NB4 (cell line): ENCODE results near the gene MT1M.

Experiments used
- CTCF ChIP-seq: IDR thresholded peaks from one replicate; pipeline ENCODE4 v1.5.1; 2012; ENCODE audit warnings: low read depth, low read length
- MAX ChIP-seq: IDR thresholded peaks from 2 replicates; pipeline ENCODE4 v1.6.1; 2011; ENCODE audit warnings: low read depth, low read length
- POLR2A ChIP-seq: IDR thresholded peaks from 2 replicates; pipeline ENCODE4 v1.6.1; 2011; ENCODE audit warnings: mild to moderate bottlenecking; ENCODE audit not compliant: insufficient read length; ENCODE audit errors: extremely low read depth

DNA sequence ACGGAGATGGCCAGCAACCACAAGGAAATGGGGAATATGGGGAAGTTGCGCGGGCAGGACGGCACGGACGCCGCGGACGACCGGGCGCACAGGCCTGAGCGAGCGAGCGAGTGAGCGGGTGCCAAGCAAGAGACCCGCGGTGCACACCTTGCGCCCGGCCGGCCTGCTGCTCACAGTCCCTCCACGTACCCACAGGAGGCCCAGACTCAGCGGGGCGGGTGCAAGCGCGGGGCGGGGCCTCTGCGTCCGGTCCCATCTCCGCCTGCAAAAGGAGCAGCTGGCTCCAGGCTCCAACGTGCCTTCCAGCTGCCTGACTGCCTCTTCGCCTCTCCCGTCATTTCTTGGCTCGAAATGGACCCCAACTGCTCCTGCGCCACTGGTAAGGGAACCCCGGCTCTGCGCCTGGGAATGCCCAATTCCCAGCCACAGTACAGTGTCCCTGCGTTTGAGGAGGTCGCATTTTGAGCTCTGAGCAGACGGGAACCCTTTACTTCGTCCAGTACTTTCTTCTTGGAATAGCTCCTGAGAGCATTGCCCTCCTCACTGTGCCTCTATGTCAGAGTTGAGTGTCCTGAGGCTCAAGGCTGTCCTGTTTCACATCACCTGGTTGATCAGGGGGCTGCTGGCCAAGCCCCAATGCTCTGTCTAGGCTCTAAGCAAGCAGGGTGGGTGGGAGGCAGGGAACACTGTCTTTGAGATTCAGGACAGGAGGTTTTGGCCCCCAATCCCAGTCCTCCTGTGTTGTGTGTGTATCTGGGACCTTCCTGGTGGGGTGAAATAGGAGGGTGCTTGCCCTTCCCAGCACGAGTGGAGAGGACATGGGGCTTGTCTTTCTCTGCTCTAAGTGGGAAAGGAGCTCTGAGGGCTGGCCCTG lies 15.0 kb upstream of the MT1M start:
- TF ChIP-seq CTCF (no peak), POLR2A (no peak), MAX (no peak)
